GM19193 (cell line): ENCODE measurements around the gene TTI1.

ENCODE experiments used
- POLR2A ChIP-seq: IDR thresholded peaks from 4 replicates; pipeline ENCODE4 v1.6.1; 2011; ENCODE audit not compliant: insufficient read depth, insufficient read length; ENCODE audit errors: extremely low read depth

The TTI1 gene

DNA sequence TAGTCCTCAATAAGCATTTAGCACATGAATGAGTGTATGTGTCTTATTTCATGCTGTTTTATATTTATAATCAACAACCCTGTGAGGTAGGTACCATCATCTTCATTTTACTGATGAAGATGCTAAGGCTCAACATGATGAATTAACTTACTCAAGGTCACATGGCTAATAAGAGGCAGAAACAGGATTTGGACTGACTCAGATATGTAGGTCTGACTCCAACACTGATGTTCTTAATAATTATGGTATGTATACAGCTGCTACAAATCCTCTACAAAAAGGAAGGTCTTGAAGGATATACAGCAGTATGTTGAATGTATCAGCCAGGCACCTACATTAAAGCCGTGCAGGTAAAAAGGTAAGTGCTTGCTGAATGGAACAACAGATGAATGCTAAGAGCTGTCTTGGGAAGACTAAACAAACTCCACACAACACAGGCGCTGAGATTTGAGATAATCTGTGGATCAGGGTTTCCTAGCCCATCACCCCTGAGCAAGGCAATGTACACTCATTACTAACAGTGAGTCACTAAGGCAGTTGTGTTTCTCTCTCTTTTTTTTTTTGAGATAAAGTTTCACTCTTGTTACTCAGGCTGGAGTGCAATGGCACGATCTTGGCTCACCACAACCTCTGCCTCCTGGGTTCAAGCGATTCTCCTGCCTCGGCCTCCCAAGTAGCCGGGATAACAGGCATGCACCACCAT is 31.9 kb downstream of the TTI1 start:
- no peak for TF ChIP-seq POLR2A

DNA sequence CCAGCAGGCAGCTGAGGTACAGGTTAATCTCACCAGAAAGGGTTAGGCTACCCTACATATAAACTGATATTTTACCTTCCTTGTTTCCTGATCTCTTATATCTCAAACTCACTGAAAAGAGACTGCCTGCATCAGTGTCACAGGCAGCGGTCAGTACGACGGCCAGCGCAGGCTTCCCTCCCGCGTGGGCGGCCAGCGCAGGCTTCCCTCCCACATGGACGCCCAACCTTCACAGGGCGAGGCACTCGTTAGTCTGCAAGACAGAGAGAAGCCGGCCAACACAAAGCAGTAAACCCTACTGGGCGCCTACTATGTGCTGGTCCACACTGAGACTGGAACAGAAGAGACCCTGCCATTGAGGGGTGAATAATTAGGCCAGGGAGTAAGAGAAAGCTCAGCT is 33.0 kb downstream of the TTI1 start:
- TF ChIP-seq POLR2A = no peak

DNA sequence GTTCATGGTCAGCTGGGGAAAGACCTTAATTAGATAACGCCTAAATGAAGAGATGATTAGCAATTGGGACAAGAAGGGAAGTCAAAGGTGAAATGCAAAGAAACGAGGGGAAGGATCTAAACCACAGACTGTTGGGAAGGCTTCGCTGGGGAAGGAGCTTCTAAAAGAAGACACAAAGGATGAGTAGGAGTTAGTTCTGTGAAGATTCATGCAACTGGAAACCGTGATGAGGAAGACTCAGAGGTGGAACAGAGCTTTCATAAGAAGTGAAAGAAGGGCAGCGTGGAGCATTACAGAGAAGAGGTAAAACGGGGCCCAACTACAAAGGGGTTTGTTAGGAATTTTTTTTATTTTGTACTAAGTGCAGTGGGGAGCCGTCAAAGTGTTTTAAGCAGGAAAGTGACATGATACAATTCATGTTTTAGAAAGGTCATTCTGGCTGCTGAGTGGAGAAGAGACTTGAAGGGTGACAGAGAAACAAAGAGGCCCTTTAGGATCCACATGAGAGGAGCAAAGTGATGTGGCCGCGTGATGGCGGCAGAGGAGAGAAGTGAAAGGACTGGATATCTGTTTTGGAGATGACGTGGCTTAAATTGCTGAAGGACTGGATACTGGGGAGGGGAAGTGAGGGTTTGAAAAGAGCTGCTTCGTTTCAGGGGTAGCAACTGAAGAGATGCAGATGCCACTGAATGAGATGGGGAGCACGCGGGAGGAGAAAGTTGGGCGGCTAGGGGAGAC is 33.6 kb downstream of the TTI1 start:
- no peak for TF ChIP-seq POLR2A

GRCh38 chr20:37997516-37997915 is 35.7 kb downstream of the TTI1 start:
- TF ChIP-seq POLR2A = no peak

GRCh38 chr20:37995856-37996605 is 37.2 kb downstream of the TTI1 start:
- no peak for TF ChIP-seq POLR2A

- TF ChIP-seq POLR2A = no peak
Measured at GRCh38 chr20:37994512-37994911, 38.7 kb downstream of the TTI1 start.

GRCh38 chr20:37992802-37993409 is 40.4 kb downstream of the TTI1 start:
- TF ChIP-seq POLR2A = no peak

- no peak for TF ChIP-seq POLR2A
Measured at GRCh38 chr20:37991908-37992307, 41.3 kb downstream of the TTI1 start.

GRCh38 chr20:37991157-37991866 is 41.9 kb downstream of the TTI1 start:
- no peak for TF ChIP-seq POLR2A

- TF ChIP-seq POLR2A = no peak
Measured at GRCh38 chr20:37990571-37991151, 42.6 kb downstream of the TTI1 start.

DNA sequence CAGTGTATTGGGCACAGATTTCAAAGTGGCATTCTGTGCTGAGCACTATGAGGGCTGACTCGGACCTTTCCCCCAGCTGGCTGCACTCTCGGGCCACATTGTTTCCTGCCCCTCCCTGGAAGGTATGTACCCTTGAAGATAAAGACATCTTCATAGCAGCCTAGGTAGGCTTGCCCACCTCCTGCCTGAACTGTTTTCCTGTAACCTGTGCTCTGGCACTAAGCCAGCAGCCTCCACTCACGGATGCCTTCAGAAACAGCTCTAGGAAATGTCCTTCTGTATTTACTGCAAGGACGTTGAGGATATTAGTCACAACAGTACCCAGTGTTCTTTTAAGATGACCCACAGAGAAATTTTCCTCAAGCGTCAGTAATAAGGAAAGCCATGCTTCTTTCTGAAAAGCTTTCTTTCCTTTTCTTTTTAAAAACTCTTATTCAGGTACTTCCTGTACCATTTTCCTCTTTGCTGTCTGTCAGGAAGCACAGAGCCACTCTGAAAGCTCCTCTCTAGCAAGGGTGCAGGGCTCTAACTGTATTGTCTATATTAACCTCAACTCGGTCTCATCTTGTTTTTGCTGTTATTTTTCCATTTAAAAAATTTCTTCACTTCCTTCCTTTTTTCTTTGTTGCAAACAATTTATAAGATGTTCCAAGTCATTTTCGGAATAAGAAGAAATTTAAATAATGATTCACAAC is 43.5 kb downstream of the TTI1 start:
- no peak for TF ChIP-seq POLR2A

DNA sequence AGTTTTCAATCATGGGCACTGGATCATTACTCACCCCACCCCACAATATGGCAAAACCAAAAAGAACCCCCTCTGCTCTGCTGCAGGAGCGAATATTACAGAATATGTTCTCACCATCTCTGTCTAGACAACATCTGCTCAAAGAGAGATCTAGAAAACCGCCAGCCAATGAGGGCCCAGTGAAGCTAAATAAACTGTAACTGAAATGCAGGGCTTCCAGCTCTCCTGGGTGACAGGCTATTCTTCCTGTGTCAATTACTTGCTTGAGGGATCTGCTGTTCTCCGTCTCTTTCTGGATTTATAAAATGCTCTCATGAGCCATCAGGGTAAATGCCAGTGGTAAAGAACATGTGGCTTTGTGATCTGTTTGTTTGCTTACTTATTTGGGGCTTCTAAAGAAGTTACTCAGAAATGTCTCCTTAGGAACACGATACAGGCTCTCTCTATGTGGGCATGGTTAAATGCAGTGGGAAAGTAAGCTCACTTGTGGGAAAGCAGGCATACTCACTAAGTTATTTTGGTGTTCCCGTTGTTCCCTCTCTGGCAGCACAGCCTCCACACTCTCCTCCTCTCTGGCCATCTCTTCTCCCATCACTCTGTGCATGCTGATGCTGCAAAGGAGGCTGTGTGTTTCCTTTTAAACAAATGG is 44.8 kb downstream of the TTI1 start:
- TF ChIP-seq POLR2A = no peak

DNA sequence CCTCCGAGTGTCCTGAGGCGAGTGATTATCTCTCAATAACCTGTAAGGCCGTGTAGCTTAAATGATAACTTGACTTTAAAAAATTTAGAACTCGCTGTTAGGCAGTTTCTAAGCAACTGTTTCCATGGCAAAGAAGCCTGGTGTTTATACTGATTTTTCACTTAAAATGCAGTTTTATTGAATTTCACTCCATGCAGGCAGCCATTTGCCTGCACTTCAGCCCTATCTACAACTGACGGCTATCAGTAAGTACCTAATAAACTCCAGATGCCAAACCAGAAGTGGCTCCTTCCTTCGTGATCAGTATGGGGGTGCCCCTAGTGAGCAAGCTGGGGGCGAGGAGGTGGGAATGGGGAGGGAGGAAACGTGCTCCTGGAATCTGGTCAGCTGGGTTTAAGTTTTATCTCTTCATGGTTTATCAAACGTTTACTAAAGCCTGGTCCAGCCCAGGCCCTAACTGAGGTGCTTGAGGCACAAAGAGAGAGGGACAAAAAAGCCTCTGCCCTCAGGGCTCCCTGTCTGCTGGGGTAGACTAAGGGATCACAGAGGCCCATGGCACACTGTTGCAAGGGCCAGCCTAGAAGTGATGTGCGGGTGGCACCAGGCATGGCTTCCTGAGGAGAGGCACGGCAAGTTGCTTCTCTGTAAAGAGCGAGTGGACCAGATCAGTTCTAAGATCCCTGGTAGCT is 45.5 kb downstream of the TTI1 start:
- TF ChIP-seq POLR2A = no peak
